HG03520 (cell line): ENCODE measurements around the gene PCSK7.
"Not testable (repeated sequence)": the region's sequence is repeated elsewhere in the genome, so short reads cannot be mapped to it uniquely, and the experiment has no call there.

Experiments
- ATAC-seq: cut with Tn5 transposase; IDR thresholded peaks from one replicate; pipeline ENCODE4 v1.9.1; 2021; ENCODE audit warnings: mild to moderate bottlenecking, moderate library complexity; ENCODE audit not compliant: unreplicated experiment

PCSK7 gene, protein sequence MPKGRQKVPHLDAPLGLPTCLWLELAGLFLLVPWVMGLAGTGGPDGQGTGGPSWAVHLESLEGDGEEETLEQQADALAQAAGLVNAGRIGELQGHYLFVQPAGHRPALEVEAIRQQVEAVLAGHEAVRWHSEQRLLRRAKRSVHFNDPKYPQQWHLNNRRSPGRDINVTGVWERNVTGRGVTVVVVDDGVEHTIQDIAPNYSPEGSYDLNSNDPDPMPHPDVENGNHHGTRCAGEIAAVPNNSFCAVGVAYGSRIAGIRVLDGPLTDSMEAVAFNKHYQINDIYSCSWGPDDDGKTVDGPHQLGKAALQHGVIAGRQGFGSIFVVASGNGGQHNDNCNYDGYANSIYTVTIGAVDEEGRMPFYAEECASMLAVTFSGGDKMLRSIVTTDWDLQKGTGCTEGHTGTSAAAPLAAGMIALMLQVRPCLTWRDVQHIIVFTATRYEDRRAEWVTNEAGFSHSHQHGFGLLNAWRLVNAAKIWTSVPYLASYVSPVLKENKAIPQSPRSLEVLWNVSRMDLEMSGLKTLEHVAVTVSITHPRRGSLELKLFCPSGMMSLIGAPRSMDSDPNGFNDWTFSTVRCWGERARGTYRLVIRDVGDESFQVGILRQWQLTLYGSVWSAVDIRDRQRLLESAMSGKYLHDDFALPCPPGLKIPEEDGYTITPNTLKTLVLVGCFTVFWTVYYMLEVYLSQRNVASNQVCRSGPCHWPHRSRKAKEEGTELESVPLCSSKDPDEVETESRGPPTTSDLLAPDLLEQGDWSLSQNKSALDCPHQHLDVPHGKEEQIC

DNA sequence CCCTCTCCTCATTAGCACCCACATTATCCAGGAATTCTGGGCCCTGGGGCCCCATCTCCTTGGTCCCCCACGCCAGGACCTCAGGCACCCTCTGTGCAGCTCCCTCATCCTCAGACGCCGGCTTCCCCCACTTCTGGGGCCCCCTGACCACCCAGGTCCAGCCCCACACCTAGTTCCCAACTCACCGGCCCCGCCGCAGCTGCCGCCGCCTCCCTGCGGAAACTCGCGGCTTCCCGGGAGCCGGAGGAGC, at the start of gene PCSK7:
Gene PCSK7 (minus strand): TSS at position 232 of the 250 bp plus-strand sequence. CDS start 2,229 bp downstream, outside the sequence.
- ATAC-seq, result no peak

DNA sequence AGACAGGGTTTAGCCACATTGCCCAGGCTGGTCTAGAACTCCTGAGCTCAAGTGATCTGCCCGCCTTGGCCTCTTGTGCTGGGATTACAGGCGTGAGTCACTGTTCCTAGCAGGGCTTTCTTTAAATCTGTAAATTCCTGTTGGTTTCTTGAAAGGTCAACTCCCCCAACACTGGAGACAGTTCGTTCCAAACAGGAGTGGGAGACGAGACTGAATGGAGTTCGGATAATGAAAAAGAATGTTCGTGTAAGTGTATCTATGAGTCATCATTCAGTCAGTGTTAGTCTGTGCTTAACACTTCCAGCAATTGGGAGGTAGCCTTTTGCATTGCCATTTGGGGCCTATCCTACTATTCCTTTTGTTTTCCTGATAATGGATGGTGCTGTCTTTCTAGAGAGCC, 49.3 kb upstream of the PCSK7 start:
- ATAC-seq, result no peak

DNA sequence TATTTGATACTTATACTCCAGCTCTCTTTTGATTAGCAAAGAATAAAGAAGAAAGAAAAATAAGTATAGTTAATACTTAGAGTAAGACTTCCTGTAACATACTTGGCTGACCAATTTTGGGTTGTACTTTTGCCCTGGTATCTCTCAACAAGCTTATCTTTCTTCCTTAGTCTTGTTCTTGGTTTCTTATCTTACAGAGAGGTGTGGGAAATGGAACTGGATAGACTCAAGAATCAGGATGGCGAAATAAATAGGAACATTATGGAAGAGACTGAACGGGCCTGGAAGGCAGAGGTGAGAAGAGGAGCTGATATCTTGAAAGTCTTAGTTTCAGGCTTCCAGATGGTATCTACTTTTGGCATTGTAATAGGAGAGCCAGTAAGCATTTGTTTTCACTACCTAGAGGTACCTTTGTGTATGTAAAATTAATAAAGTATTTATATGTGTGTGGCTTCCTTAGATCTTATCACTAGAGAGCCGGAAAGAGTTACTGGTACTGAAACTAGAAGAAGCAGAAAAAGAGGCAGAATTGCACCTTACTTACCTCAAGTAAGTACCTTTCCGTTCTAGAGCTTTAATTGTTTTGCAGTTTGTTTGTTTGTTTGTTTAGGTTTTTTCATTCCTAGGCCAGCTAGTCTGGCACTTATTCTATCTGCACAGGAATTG, 48.0 kb upstream of the PCSK7 start:
- no peak for ATAC-seq

DNA sequence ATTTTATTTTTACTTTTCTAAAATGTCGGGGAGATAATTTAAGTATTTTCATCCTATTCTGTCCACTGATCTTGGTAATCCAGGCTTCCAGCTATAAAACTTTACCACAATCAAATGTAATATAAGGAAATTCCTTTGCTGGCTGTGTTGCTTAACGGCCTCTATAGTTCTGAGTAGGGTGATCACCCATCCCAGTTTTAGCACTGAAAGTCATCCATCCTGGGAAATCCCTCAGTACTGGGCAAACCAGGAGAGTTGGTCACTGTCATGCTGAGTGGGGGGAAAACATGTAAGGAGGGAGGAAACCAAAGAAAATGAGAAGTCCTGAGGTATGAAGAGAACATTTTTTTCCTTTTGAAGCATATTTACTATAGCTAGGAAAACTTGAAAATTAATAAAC, 46.5 kb upstream of the PCSK7 start:
- ATAC-seq, result no peak

DNA sequence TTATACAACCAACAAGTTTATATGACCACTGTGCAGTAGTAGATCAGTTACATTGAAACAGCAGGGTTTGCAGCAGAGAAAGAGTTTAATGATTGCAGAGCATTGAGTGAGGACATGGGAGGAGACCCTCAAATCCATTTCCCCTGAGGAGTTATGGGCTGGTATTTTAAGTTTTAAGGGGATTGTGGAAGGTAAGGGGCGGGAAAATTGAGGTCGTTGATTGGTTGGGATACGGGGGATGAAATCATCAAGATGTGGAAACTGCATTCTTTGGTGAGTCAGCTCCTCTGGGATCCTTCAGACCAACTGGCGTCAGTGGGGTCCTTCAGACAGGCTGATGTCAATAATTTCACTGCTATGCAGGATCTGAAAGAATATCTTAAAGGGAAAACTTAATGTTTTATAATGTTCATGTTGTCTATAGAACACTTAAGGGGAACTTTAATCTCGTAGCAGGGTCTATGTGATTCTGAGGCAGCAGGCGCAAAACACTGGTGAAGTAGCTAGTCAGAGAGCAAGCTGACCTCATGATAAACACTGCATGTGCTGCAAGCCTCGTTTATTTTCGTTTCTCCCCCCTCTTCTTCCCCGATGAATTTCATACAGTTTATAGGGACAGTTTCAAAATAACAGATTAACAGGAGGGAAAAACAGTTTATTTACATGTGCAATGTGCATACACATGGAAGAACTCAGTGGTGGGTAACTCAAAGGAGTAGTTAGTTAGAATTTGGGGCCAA, 41.8 kb upstream of the PCSK7 start:
- no peak for ATAC-seq

DNA sequence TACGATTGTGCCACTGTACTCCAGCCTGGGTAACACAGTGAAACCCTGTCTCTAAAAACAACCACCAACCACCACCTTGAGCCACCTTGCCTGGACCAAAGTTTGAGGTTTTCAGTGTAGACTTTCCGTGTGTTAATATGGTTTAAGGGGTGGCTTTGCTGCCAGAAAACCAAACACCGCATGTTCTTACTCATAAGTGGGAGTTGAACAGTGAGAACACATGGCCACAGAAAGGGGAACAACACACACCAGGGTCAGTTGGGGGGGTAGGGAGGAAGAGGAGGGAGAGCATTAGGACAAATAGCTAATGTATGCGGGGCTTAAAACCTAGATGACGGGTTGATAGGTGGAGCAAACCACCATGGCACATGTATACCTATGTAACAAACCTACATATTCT, 40.3 kb upstream of the PCSK7 start:
- ATAC-seq, result not testable (repeated sequence)

DNA sequence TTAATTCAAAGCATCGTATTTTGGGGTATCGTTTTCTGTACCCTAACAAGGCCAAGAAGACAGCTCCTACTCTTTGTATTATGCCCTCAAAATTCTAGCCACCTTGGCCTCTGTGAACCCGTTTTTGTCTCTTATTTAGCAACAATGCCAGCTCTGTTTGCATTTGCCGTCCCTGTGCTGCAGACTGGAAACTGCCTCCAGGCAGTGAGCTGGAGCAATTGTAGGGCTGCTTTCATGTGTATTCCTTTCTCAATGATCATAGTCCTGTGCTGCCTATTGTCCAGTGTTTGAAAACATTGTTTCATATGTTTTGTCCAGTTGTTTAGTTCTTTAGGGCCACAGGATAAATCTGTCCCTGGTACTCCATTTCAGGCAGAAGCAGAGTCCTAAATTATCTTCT, 39.3 kb upstream of the PCSK7 start:
- ATAC-seq, result no peak

DNA sequence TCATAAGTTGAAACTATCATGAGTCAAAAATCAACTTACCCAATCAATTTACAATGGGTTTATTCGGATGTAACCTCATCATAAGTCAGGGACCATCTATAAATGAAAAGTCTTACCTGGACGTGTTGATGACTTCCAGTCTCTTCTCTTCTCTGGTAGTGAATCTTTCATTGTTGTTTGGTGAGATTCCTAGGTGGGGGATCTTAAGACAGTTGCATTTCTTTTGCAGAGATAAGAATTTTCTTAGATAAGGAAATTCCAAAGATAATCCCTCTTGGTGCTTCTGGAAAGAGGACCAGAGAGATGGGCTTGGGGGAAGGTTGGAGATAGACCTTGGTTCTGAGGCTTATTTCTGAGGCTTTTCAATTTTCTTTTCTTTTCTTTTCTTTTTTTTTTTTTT, 38.0 kb upstream of the PCSK7 start:
- ATAC-seq, result no peak

DNA sequence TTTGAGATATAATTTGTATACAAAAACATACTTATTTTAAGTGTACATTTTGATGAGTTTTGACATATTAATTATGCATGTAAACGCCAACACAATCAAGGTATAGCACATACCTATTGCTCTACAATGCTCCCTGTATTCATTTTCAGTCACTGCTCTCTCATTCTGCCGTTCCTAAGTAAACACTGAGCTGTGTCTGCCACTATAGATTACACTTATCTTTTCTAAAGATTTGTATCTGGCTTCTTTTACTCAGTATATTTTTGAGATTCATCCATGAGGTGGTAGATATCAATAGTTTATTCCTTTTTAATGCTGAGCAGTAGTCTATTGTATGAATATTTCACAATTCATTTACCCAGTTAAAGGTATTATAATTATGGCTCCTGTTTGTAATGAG, 33.9 kb upstream of the PCSK7 start:
- ATAC-seq, result no peak

DNA sequence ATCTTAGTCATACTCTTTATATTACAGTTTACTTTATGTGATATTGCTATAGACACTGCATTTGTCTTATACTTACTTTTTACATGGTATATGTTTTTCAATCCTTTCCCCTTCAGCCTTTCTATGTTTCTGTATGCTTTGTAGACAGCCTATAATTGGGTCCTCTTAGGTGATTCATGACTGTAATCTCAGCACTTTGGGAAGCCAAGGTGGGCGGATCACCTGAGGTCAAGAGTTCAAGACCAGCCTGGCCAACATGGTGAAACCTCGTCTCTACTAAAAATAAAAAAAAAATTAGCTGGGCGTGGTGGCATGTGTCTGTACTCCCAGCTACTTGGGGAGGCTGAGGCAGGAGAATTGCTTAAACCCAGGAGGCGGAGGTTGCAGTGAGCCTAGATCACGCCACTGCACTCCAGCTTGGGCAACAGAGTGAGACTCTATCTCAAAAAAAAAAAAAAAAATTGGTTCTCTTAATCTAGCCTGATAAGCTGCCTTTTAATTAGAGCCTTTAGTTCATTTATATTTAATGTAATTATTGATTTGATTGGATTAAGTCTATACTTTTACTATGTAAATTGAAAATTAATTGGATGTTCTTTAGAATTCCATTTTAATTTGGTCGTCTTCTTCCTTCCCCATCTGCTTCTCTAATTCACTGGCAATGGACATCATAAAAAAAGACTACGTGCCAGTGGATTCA, 32.9 kb upstream of the PCSK7 start:
- not testable (repeated sequence) for ATAC-seq

DNA sequence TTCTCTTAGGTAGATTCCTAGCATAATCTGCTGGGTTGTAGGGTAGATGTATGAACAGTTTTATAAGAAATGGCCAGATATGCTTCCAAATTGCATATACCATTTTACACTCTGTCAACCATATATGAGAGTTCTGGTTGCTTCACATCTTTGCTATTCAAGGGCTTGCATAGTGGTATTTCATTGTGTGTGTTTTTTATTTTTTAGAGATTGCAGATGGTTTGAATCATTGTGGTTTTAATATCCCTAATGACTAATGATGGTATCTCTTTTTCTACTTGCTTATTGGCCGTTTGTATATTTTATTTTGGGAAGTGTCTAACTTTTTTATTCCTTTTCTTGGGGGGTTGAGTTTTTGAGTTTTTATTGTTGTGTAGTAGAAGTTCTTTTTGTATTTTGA, 27.5 kb upstream of the PCSK7 start:
- ATAC-seq, result no peak

DNA sequence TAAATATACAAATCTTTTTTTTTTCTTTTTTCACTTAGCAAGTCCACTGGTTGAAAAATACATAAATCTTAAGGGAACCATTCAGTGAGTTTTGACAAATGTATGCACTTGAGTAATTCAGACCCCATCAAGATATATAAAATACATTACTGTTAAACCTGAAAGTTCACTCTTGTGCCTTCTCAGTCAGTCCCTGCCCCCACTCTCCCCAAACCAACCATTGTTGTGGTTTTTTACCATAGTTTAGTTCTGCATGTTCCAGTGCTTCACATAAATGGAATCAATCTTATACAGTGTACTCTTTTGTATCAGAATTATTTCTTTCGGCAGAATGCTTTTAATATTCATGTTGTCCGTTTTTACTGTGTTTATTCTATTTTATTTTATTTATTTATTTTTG, 26.7 kb upstream of the PCSK7 start:
- no peak for ATAC-seq

DNA sequence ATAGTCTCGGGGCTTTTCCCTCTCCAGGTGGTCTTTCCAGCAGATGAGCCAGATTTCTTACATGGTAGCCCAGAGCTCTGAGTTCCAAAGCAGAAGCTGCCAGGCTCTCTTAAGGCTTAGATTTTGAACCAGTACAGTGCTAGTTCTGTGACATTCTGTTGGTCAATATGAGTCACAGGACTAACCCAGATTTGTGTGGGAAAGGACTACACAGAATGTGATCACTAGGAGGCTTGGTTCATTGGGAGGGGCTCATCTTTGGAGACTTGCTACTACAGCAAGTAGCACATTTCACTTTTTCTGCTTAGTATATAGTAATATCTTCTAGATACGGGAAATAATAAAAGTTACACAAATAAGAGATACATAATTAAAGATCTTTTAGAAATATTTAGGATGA, 24.7 kb upstream of the PCSK7 start:
- ATAC-seq, result no peak

DNA sequence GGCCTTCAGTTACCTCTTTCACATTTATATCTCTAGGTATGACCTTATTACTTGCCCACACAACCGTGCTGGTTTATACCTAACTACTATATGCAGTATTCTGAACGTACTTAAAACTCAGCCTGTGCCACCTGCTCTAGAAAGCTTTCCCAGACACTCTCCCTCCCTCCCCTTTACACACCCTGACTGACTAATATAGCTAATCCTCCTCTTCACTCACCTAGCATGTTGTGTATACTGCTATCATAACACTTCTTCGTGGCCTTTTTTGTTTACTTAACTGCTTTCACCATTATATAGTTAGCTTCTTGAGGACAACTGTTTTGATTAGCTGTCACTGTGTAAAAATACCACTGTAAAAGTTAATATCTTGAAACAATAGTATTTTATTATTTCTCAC, 24.1 kb upstream of the PCSK7 start:
- ATAC-seq, result no peak

DNA sequence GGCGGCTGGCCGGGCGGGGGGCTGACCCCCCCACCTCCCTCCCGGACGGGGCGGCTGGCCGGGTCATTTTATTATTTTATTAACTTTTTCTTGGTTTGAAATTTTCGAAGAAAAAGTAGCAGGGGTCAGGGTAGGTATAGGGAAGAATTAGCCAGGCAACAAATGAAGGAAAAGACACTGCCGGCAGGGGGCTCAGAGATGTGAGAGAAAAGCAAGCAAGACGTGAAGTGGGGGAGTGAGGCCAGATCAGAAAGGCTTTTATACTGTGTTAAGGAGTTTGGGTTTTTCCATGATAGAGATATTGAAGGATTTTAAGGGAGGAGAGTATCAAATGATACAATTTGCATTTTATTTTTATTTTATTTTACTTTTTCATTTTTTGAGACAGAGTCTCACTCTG, 19.6 kb upstream of the PCSK7 start:
- no peak for ATAC-seq

DNA sequence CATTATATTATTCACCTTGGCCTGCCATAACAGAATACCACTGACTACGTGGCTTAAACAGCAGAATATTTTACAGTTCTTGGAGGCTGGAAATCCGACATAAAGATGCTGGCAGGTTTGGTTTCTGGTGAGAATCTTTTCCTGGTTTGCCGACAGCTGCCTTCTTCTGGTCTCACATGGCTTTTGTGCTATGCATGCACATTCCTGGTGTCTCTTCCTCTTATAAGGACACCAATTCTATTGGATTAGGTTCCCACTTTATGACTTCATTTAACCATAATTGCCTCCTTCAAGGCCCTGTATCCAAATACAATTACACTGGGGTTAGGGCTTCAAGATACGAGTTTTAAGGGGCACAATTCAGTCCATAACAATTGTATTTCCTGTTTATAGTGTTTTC, 17.7 kb upstream of the PCSK7 start:
- no peak for ATAC-seq

DNA sequence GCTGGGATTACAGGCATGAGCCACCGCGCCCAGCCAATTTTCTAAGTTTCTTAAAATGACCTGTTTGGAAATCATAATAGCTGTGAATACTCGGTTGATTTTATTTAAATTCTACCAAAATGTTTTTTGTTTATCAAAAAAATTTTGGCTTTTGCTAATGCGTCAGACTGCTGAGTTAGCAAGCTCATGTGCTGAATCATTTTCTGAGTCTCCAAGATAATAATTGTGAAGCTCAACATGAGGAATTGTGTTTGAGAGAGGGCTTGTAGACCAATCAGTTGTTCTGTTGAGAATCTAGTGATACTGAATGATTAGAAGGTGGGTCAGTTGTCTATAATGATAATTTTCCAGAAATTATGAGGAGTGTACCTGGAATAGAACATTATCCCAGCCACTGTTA, 16.5 kb upstream of the PCSK7 start:
- no peak for ATAC-seq

DNA sequence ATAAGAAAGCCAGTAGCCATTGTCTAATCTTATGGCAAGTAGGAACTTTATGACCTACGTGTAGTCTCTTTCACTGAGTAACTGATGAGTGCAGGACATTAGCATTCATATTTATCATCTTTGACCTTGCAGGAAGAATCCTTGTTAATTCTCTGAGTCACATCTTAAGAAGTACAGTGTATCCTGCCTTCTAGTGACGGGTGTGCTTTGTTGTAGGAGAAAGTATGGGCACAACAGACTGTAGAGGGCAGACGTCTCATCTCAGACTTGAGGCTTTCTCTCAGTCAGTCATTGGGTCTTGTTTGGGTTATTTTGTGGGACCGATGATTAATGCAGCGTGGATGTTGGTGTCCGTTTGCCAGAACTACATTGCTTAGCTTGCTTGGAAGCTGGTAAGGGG, 7.4 kb upstream of the PCSK7 start:
- no peak for ATAC-seq

DNA sequence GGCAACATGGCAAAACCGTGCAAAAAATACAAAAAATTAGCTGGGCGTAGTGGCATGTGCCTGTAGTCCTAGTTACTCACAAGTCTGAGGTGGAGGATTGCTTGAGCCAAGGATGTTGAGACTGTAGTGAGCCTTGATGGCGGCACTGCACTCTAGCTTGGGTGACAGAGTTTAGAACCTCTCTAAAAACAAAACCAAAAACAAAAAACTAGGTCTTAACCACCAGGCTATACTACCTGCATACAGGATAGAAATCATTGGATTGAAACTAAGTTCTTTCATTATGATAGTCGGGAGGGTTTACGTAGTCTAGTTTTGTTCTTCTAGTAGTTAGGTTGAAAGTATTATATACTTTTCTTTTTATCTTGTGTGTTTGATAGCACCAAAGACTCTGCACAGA, 6.3 kb upstream of the PCSK7 start:
- no peak for ATAC-seq

DNA sequence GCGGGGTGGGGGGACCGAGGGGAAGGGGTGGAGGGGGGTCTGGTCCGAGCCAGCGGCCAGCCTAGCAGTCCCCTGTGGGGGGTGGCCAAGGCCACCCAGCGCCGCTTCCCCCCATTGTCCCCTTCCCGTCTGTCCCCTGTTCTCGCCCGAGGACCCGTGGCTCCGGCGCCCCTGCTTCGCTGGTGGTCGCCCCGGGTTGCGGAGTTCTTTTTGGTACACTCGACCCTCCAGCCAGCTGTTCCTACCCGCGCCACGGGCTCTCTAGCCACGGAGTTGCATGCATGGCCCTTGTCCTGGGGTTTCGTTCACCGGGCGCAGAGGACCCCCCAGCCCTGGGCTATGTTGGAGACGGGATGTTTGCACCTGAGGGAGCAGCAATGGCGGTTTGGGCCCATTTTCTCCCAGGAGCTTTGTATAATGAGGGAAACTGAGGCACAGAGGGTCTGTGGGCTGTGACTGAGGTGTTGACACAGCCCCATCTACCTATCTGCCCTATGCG, 1.1 kb upstream of the PCSK7 start:
- ATAC-seq, result no peak
